MM.1S (cell line): ENCODE data around the gene MS4A18.

Source experiments
- CTCF ChIP-seq: fragments of 300-600 bp; sonication (generic); IDR thresholded peaks from 2 replicates; pipeline ENCODE4 v1.5.1; 2016; ENCODE audit warnings: antibody characterized with exemption, low read length, mixed read lengths
- EZH2 ChIP-seq: fragments of 300-600 bp; sonication (generic); optimal IDR thresholded peaks from 2 replicates; pipeline ENCODE3; 2017; ENCODE audit warnings: low read depth, mild to moderate bottlenecking, antibody characterized with exemption, low read length, mixed read lengths
- EZH2phosphoT487 ChIP-seq: fragments of 300-600 bp; sonication (generic); IDR thresholded peaks from 2 replicates; pipeline ENCODE4 v1.6.1; 2018; ENCODE audit warnings: antibody characterized with exemption, low read length

GRCh38 chr11:60780065-60780464 is 55.5 kb downstream of the MS4A18 start:
- TF ChIP-seq CTCF = no peak
- no peak for TF ChIP-seq EZH2
- no peak for TF ChIP-seq EZH2phosphoT487
